Smooth muscle cell (in vitro differentiated cells): Measurements from ENCODE around the gene EVC. TPM values are rescaled to one million over a fixed set of nuclear protein-coding genes. Genes with fewer than 3 reads are reported as not detected.

Source experiments
- DNase-seq: peaks from one replicate; lab custom pipeline; 2025; ENCODE audit not compliant: unreplicated experiment; lab: John Stamatoyannopoulos, UW
- H2AFZ ChIP-seq: fragments of 200-600 bp; sonication (generic); 2 replicates; pipeline ENCODE4 v1.6.0; 2016; ENCODE audit warnings: antibody characterized with exemption, low read depth, mild to moderate bottlenecking
- H3F3A ChIP-seq: fragments of 200-600 bp; sonication (generic); 2 replicates; pipeline ENCODE4 v1.6.0; 2017; ENCODE audit warnings: antibody characterized with exemption, low read depth
- H3K27ac ChIP-seq: fragments of 200-600 bp; sonication (generic); 2 replicates; pipeline ENCODE4 v1.5.1; 2016; ENCODE audit warnings: low read depth, mild to moderate bottlenecking
- H3K27me3 ChIP-seq: fragments of 200-600 bp; sonication (generic); 2 replicates; pipeline ENCODE4 v1.6.1; 2016; ENCODE audit warnings: low read depth, mild to moderate bottlenecking
- H3K36me3 ChIP-seq: fragments of 200-600 bp; sonication (generic); 2 replicates; pipeline ENCODE4 v1.5.1; 2016; ENCODE audit warnings: low read depth
- H3K4me1 ChIP-seq: fragments of 200-600 bp; sonication (generic); 2 replicates; pipeline ENCODE4 v1.5.1; 2016; ENCODE audit warnings: low read depth
- H3K4me2 ChIP-seq: fragments of 200-600 bp; sonication (generic); 2 replicates; pipeline ENCODE4 v1.6.0; 2016; ENCODE audit warnings: mild to moderate bottlenecking
- H3K4me3 ChIP-seq: fragments of 200-600 bp; sonication (generic); 2 replicates; pipeline ENCODE4 v1.5.1; 2016; ENCODE audit warnings: mild to moderate bottlenecking
- H3K79me2 ChIP-seq: fragments of 200-600 bp; sonication (generic); 2 replicates; pipeline ENCODE4 v1.6.0; 2016; ENCODE audit warnings: low read depth, mild to moderate bottlenecking
- H3K9ac ChIP-seq: fragments of 200-600 bp; sonication (generic); 2 replicates; pipeline ENCODE4 v1.6.0; 2016; ENCODE audit warnings: low read depth
- H3K9me3 ChIP-seq: fragments of 200-600 bp; sonication (generic); replicated peaks from 2 replicates; pipeline ENCODE4 v1.5.1; 2016; ENCODE audit warnings: low read depth
- H4K20me1 ChIP-seq: fragments of 200-600 bp; sonication (generic); 2 replicates; pipeline ENCODE4 v1.6.0; 2016; ENCODE audit warnings: low read depth
- WGBS: methylation state at CpG from one replicate; pipeline ENCODE4 v1.1.7; 2016; ENCODE audit warnings: low lambda C conversion rate; 5-methylcytosine and 5-hydroxymethylcytosine counted together
- polyA plus RNA-seq: library from polyadenylated mRNA; unstranded; fragments of >200 nt; fragmentation: Nextera tagmentation; extraction: Ambion mirVana; gene quantifications from 2 replicates; pipeline ENCODE4 v1.2.1, GENCODE V29; 2016
- total RNA-seq: library from RNA; depleted of rRNA; stranded (reverse); fragments of >200 nt; gene quantifications from 2 replicates; pipeline ENCODE4 v1.2.3, GENCODE V29; 2014
- TF ChIP-seq, protein P1 (sequence below): fragments of 200-600 bp; sonication (generic); IDR thresholded peaks from 2 replicates; pipeline ENCODE4 v1.5.1; 2017; ENCODE audit warnings: borderline replicate concordance, mild to moderate bottlenecking, antibody characterized with exemption; ENCODE audit not compliant: insufficient read depth, poor library complexity, severe bottlenecking

Gene EVC
- total and polyA plus RNA-seq, 2 experiments from 2014 or later, result 7.5 to 15.5 TPM

DNA sequence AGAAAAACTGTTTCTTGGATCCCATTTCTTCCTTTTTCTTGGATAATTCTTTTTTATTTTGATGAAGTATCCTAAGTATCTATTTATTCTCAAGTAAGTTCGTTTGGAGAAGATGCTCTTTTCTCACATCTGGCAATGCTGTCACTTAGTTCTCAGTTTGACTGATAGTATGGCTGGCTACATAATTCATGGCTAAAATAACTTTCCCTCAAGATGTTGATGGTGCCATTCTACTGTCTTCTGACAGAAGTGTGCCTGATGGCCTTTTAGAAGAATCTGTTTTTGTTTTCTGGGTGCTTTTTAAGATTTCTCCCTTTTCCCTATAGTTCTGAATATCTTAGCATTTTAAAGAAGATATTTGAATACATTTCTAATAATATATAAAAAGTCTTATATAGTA lies 44.3 kb upstream of the EVC start:
- 97% methylated on average over 1 of the region's 1 CpG for WGBS
- H3K79me2 ChIP-seq, result no peaks in the 10 kb centered on the region
- no peaks in the 10 kb centered on the region for H4K20me1 ChIP-seq
- no peaks in the 10 kb centered on the region for H3K27me3 ChIP-seq
- H2AFZ ChIP-seq, result no peak overlapping the region
- DNase-seq, result no peak
- H3K9me3 ChIP-seq, result peaks cover under 1% of the 10 kb centered on the region
- H3K4me3 ChIP-seq, result no peak overlapping the region
- H3K4me1 ChIP-seq, result no peaks in the 10 kb centered on the region
- H3K36me3 ChIP-seq, result peaks cover 9% of the 10 kb centered on the region
- H3K27ac ChIP-seq, result no peak overlapping the region
- no peaks in the 10 kb centered on the region for H3F3A ChIP-seq
- no peak overlapping the region for H3K9ac ChIP-seq
- H3K4me2 ChIP-seq, result no peak overlapping the region
- TF ChIP-seq, protein P1, sequence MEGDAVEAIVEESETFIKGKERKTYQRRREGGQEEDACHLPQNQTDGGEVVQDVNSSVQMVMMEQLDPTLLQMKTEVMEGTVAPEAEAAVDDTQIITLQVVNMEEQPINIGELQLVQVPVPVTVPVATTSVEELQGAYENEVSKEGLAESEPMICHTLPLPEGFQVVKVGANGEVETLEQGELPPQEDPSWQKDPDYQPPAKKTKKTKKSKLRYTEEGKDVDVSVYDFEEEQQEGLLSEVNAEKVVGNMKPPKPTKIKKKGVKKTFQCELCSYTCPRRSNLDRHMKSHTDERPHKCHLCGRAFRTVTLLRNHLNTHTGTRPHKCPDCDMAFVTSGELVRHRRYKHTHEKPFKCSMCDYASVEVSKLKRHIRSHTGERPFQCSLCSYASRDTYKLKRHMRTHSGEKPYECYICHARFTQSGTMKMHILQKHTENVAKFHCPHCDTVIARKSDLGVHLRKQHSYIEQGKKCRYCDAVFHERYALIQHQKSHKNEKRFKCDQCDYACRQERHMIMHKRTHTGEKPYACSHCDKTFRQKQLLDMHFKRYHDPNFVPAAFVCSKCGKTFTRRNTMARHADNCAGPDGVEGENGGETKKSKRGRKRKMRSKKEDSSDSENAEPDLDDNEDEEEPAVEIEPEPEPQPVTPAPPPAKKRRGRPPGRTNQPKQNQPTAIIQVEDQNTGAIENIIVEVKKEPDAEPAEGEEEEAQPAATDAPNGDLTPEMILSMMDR, result no peak

DNA sequence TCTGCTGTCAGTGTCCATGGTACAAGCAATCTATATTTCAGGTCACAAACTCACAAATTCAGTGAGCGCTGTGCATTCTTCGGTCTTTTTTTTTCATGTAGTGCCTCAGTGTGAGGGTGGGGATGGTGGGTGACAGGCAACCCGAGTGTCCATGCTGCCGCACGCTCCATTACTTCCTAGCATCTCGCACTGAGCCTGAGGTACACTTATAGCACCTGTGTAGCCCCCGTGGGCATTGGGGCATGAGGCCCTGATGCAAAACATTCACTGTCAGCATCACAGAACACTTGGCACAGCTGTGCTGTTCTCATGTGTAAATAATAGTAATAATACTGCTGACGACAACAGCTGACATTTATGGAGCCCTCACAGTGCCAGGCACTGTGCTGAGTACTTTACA lies 34.2 kb upstream of the EVC start:
- DNase-seq, result no peak
- 98% methylated on average over 8 of the region's 8 CpGs for WGBS

DNA sequence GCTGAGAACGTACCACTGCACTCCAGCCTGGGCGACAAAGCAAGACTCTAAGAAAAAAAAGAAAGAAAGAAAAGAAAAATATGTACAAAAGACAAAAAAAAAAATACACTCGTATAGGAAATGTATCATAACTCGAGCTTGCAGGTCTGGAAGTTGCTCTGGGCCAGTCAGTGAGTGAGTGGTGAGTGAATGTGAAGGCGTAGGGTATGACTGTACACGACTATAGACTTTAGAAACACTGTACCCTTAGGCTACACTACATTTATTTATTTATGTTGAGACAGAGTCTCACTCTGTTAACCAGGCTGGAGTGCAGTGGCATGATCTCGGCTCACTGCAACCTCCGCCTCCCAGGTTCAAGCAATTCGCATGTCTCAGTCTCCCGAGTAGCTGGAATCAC lies 32.0 kb upstream of the EVC start:
- H3K4me3 ChIP-seq, result no peak overlapping the region
- TF ChIP-seq, protein P1, result no peak
- no peaks in the 10 kb centered on the region for H3K27me3 ChIP-seq
- H3F3A ChIP-seq, result no peaks in the 10 kb centered on the region
- no peaks in the 10 kb centered on the region for H3K79me2 ChIP-seq
- H2AFZ ChIP-seq, result no peak overlapping the region
- no peak overlapping the region for H3K4me2 ChIP-seq
- WGBS, result 94% methylated on average over 10 of the region's 10 CpGs
- peaks cover 3% of the 10 kb centered on the region for H3K36me3 ChIP-seq
- H3K9me3 ChIP-seq, result no peaks in the 10 kb centered on the region
- H3K27ac ChIP-seq, result no peak overlapping the region
- H3K9ac ChIP-seq, result no peak overlapping the region
- no peaks in the 10 kb centered on the region for H4K20me1 ChIP-seq
- no peak for DNase-seq
- no peaks in the 10 kb centered on the region for H3K4me1 ChIP-seq

More for the DNA sequence above, 34.2 kb upstream of the EVC start:
- no peak overlapping the region for H3K4me3 ChIP-seq
- no peaks in the 10 kb centered on the region for H3K4me1 ChIP-seq
- H3K4me2 ChIP-seq, result no peak overlapping the region
- no peak overlapping the region for H2AFZ ChIP-seq
- no peak overlapping the region for H3K27ac ChIP-seq
- H3K9ac ChIP-seq, result no peak overlapping the region
- TF ChIP-seq, protein P1, result no peak
- H3K9me3 ChIP-seq, result no peaks in the 10 kb centered on the region
- no peaks in the 10 kb centered on the region for H3F3A ChIP-seq
- H3K79me2 ChIP-seq, result no peaks in the 10 kb centered on the region
- no peaks in the 10 kb centered on the region for H3K36me3 ChIP-seq
- no peaks in the 10 kb centered on the region for H3K27me3 ChIP-seq
- no peaks in the 10 kb centered on the region for H4K20me1 ChIP-seq

DNA sequence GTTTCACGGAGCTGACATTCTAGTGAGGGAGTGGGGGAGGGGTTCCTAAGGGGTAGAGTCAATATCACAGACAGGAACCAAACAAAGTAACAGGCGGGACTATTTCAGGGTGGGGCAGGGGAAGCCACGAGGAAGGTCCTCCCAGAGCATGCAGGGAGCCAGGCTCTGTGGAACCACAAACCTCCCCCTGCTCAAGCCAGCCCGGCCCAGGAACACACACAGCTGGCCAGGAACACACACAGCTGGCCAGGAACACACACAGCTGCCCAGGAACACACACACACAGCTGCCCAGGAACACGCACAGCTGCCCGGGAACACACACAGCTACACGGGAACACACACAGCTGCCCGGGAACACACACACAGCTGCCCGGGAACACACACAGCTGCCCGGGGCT lies 27.4 kb upstream of the EVC start:
- Histone ChIP-seq H3K27me3 (no peaks in the 10 kb centered on the region), H3K9ac (no peak overlapping the region), H4K20me1 (no peaks in the 10 kb centered on the region), H3K36me3 (peaks cover 15% of the 10 kb centered on the region), H3K4me1 (no peaks in the 10 kb centered on the region), H3K27ac (no peak overlapping the region), H3K4me2 (no peak overlapping the region), H2AFZ (no peak overlapping the region), H3K4me3 (no peak overlapping the region), H3F3A (no peaks in the 10 kb centered on the region), H3K79me2 (no peaks in the 10 kb centered on the region), H3K9me3 (no peaks in the 10 kb centered on the region)
- DNase-seq, result no peak
- TF ChIP-seq, protein P1, result no peak
- 83% methylated on average over 10 of the region's 10 CpGs for WGBS
